Memory B cell (primary cell): Measurements from ENCODE around the gene CZIB.
"Not testable (repeated sequence)": the region's sequence is repeated elsewhere in the genome, so short reads cannot be mapped to it uniquely, and the experiment has no call there.

Source experiments
- ATAC-seq: fragments of 150-1000 bp; cut with Tn5 transposase; 2 replicates; pipeline ENCODE4 v1.10.0; 2021; ENCODE audit warnings: low read depth, mild to moderate bottlenecking, moderate library complexity
- DNase-seq, 2 donors: peaks; one replicate each; pipeline ENCODE4 v3.0.0; 2022; ENCODE audit warnings: low spot score in 2 of 2
- H3K27ac Mint-ChIP-seq: one replicate; pipeline ENCODE4 v1.8.0; 2022; ENCODE audit warnings: mild to moderate bottlenecking, moderate library complexity, mixed read lengths
- H3K27me3 Mint-ChIP-seq: one replicate; pipeline ENCODE4 v1.8.0; 2022; ENCODE audit warnings: mixed read lengths
- H3K36me3 Mint-ChIP-seq: one replicate; pipeline ENCODE4 v1.8.0; 2022; ENCODE audit warnings: mild to moderate bottlenecking, mixed read lengths
- H3K4me1 Mint-ChIP-seq: one replicate; pipeline ENCODE4 v1.8.0; 2022; ENCODE audit warnings: mixed read lengths
- H3K4me3 Mint-ChIP-seq: one replicate; pipeline ENCODE4 v1.8.0; 2022; ENCODE audit warnings: mild to moderate bottlenecking, moderate library complexity, mixed read lengths
- H3K9me3 Mint-ChIP-seq: one replicate; pipeline ENCODE4 v1.8.0; 2022; ENCODE audit warnings: mixed read lengths

CZIB gene

GRCh38 chr1:53210954-53211353 is 9.5 kb downstream of the CZIB start:
- Mint-ChIP-seq H3K4me3 (no peak overlapping the region), H3K36me3 (peaks cover 46% of the 10 kb centered on the region), H3K27me3 (no peaks in the 10 kb centered on the region), H3K4me1 (no peaks in the 10 kb centered on the region), H3K9me3 (peaks cover 4% of the 10 kb centered on the region), H3K27ac (no peak overlapping the region)
- ATAC-seq (no peak), DNase-seq (no peak)

- Mint-ChIP-seq H3K9me3 (peaks cover 4% of the 10 kb centered on the region), H3K4me3 (no peak overlapping the region), H3K27ac (no peak overlapping the region), H3K36me3 (peaks cover 49% of the 10 kb centered on the region), H3K4me1 (no peaks in the 10 kb centered on the region), H3K27me3 (no peaks in the 10 kb centered on the region)
- ATAC-seq (no peak), DNase-seq (no peak)
Observed at GRCh38 chr1:53210352-53210751, 10.1 kb downstream of the CZIB start.

- H3K27me3 Mint-ChIP-seq: no peaks in the 10 kb centered on the region
- H3K4me1 Mint-ChIP-seq: peaks cover 3% of the 10 kb centered on the region
- ATAC-seq (no peak), DNase-seq (no peak)
- H3K4me3 Mint-ChIP-seq: no peak overlapping the region
- H3K36me3 Mint-ChIP-seq: peaks cover 67% of the 10 kb centered on the region
- peaks cover 10% of the 10 kb centered on the region for H3K9me3 Mint-ChIP-seq
- H3K27ac Mint-ChIP-seq: no peak overlapping the region
Observed at GRCh38 chr1:53207726-53208125, 12.7 kb downstream of the CZIB start.

DNA sequence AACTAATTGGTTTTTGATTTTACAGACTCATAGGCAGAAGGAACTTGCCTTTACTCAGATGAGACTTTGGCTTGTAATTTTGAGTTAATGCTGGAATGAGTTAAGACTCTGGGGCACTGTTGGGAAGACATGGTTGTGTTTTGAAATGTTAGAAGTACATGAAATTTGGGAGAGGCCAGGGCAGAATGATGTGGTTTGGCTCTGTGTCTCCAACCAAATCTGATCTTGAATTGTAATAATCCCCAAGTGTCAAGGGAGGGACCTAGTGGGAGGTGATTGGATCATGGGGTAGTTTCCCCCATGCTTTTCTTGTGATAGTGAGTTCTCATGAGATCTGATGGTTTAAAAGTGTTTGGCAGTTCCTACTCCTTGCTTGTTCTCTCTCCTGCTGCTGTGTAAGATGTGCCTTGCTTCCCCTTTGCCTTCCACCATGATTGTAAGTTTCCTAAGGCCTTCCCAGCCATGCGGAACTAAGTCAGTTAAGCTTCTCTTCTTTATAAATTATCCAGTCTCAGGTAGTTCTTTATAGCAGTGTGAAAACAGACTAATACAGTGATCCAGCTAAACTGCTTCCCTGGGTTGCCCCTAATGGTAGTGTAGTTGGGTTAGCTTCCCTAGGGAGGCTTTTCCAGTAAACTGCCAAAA is 13.6 kb downstream of the CZIB start:
- DNase-seq: no peak
- peaks cover 3% of the 10 kb centered on the region for H3K4me1 Mint-ChIP-seq
- H3K36me3 Mint-ChIP-seq: peaks cover 65% of the 10 kb centered on the region
- no peak overlapping the region for H3K27ac Mint-ChIP-seq
- no peak for ATAC-seq
- H3K9me3 Mint-ChIP-seq: peaks cover 10% of the 10 kb centered on the region
- H3K4me3 Mint-ChIP-seq: no peak overlapping the region
- no peaks in the 10 kb centered on the region for H3K27me3 Mint-ChIP-seq

DNA sequence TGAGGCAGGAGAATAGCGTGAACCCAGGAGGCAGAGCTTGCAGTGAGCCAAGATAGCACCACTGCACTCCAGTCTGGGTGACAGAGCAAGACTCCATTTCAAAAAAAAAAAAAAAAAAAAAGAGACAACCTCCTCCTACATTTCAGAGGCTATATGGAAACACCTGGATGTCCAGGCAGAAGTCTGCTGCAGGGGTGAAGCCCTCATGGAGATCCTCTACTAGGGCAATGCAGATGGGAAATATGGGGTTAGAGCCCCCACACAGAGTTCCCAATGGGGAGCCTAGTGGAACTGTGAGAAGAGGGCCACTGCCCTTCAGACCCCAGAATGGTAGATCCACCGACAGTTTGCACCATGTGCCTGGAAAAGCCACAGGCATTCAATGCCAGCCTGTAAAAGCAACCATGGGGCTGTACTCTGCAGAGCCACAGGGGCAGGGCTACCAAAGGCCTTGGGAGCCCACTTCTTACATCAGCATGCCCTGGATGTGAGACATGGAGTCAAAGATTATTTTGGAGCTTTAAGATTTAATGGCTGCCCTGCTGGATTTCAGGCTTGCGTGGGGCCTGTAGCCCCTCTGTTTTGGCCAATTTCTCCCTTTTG is 14.2 kb downstream of the CZIB start:
- peaks cover 62% of the 10 kb centered on the region for H3K36me3 Mint-ChIP-seq
- H3K27ac Mint-ChIP-seq, ATAC-seq, DNase-seq, H3K27me3 Mint-ChIP-seq, H3K4me3 Mint-ChIP-seq, H3K4me1 Mint-ChIP-seq: not testable (repeated sequence)
- H3K9me3 Mint-ChIP-seq: peaks cover 10% of the 10 kb centered on the region

GRCh38 chr1:53205496-53205895 is 14.9 kb downstream of the CZIB start:
- H3K4me3 Mint-ChIP-seq, ATAC-seq, DNase-seq, H3K4me1 Mint-ChIP-seq, H3K27me3 Mint-ChIP-seq, H3K27ac Mint-ChIP-seq: not testable (repeated sequence)
- H3K36me3 Mint-ChIP-seq: peaks cover 63% of the 10 kb centered on the region
- H3K9me3 Mint-ChIP-seq: peaks cover 10% of the 10 kb centered on the region

GRCh38 chr1:53203466-53203865 is 17.0 kb downstream of the CZIB start:
- Mint-ChIP-seq H3K4me3 (no peak overlapping the region), H3K27ac (no peak overlapping the region), H3K9me3 (peaks cover 10% of the 10 kb centered on the region)

GRCh38 chr1:53198241-53198651 is 22.2 kb downstream of the CZIB start:
- H3K36me3 Mint-ChIP-seq: peaks cover 18% of the 10 kb centered on the region
- no peaks in the 10 kb centered on the region for H3K9me3 Mint-ChIP-seq

More at GRCh38 chr1:53203466-53203865, 17.0 kb downstream of the CZIB start:
- H3K4me1 Mint-ChIP-seq: peaks cover 3% of the 10 kb centered on the region
- H3K27me3 Mint-ChIP-seq: no peaks in the 10 kb centered on the region
- peaks cover 50% of the 10 kb centered on the region for H3K36me3 Mint-ChIP-seq
- ATAC-seq: no peak
- no peak for DNase-seq

DNA sequence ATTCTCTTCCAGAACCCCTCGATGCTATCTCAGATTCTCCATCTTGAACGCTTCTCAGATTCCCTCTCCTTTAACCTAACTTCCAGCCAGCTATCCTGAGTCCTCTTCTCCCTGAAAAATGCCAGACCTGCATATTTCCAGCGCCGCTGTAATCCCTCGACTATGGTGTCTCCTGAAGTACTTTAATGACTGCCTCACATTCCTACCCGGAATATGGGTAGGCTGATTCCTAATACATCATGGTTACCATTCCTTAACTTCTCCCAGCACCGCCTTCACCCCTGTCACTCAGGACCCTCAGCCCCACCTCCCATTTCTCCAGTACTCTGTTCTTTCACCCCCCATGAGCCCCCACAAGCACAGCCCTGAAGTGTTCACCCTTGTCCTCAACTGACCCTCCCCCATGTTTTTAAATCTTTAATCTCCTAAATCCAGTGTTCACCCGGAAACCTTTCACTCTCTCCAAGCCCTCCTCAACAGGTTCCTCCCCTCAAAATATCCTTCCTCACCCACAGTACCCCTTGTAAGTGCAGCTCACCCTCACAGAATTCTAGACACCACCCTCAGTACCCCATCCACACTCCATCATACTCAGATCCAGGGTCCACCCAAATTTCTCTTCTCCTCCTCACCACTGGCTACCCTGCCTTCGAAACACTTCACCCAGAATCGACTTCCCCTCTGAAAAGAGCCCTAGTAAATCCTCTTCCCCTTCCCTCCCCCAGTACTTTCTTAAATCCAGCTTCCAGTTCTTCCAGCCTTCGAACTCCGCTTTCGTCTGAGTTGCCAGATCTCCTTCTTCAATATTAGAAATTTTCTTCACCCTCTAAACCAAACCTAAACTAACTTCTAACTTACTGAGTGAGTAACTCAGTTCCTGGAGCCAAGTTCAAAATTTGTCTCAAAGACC is 22.9 kb downstream of the CZIB start:
- ATAC-seq (no peak), DNase-seq (no peak)
- H3K4me3 Mint-ChIP-seq: peak overlapping the region; percentile 83
- peaks cover 13% of the 10 kb centered on the region for H3K4me1 Mint-ChIP-seq
- H3K27me3 Mint-ChIP-seq: no peaks in the 10 kb centered on the region
- peaks cover 11% of the 10 kb centered on the region for H3K36me3 Mint-ChIP-seq
- peak overlapping the region; percentile 88 for H3K27ac Mint-ChIP-seq
- H3K9me3 Mint-ChIP-seq: no peaks in the 10 kb centered on the region

More at GRCh38 chr1:53198241-53198651, 22.2 kb downstream of the CZIB start:
- H3K4me1 Mint-ChIP-seq: peaks cover 13% of the 10 kb centered on the region
- no peaks in the 10 kb centered on the region for H3K27me3 Mint-ChIP-seq
- peak overlapping the region; percentile 83 for H3K4me3 Mint-ChIP-seq
- DNase-seq (no peak), ATAC-seq (no peak)
- peak overlapping the region; percentile 88 for H3K27ac Mint-ChIP-seq

DNA sequence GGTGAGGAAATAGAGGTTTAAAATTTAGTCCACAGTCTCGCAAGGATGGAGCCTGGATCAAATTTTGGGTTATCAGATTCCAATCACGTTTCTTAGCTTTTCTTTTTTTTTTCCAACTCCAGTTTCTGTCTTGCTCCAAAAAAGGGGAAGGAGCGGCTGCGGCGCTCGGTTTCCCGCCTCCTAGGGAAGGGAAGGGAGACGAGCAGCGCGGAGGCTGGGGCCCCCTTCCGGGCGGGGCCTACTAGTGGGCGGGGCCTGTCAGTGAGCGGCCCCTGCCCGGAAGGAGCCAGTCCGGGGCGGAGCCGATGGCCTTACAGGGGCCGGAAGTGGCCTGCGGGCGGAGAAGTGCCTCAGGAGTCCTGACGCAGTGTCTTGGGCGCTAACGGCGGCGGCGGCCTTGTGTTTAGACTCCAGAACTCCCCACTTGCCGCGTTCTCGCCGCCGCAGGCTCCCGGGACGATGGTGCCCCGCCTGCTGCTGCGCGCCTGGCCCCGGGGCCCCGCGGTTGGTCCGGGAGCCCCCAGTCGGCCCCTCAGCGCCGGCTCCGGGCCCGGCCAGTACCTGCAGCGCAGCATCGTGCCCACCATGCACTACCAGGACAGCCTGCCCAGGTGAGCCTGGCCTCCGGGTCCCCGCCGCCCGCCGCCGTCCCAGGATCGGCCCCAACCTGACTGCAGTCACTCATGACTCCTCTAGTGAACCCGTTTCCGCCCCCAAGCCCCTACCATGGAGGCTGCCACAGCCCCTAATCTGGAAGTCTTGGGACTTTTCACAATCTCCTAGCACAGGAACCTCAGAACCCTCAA is 23.7 kb downstream of the CZIB start, which contains the start of gene CPT2:
TSS of gene CPT2 (plus strand) at position 340 of the 806 bp plus-strand sequence. CDS start at position 460, 120 bp downstream.
- Mint-ChIP-seq H3K4me1 (peaks cover 13% of the 10 kb centered on the region), H3K27me3 (no peaks in the 10 kb centered on the region), H3K36me3 (peaks cover 11% of the 10 kb centered on the region), H3K9me3 (peaks cover 2% of the 10 kb centered on the region), H3K4me3 (peak within 1 kb of the TSS; percentile 83), H3K27ac (peak within 1 kb of the TSS; percentile 88)
- DNase-seq: peak; percentile 67 to 74
- peak; percentile 97 for ATAC-seq

DNA sequence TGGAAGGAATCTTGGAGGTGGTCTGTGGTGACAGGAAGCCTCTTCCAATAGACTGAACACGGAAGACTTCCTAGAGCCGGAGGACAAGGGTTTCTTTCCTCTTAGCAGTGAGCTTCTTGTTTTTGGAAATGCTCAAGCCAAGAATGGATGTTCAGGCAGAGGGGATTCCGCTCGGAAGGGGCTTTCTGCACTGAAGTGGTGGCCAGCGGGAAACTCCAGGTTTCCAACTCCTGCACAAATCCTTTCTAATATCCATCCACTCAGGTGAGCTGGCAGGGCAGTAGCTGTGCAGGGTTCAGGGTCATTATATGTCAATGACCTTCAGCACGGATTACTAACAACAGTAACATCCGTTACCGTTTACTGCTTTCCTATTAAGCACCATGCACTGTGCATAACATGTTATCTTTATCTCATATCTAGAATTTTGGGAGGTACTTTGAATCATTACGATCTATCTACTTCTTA is 24.4 kb downstream of the CZIB start:
- no peaks in the 10 kb centered on the region for H3K27me3 Mint-ChIP-seq
- no peak for DNase-seq

GRCh38 chr1:53195246-53196016 is 25.0 kb downstream of the CZIB start:
- peaks cover 2% of the 10 kb centered on the region for H3K9me3 Mint-ChIP-seq
- peak overlapping the region; percentile 48 for H3K4me3 Mint-ChIP-seq
- H3K36me3 Mint-ChIP-seq: peaks cover 7% of the 10 kb centered on the region
- ATAC-seq: no peak
- DNase-seq: no peak
- H3K27ac Mint-ChIP-seq: no peak overlapping the region
- H3K4me1 Mint-ChIP-seq: peaks cover 13% of the 10 kb centered on the region
- H3K27me3 Mint-ChIP-seq: no peaks in the 10 kb centered on the region

More for the DNA sequence above, 24.4 kb downstream of the CZIB start:
- Mint-ChIP-seq H3K9me3 (peaks cover 2% of the 10 kb centered on the region), H3K4me3 (peak overlapping the region; percentile 83), H3K36me3 (peaks cover 10% of the 10 kb centered on the region), H3K27ac (peak overlapping the region; percentile 88), H3K4me1 (peaks cover 13% of the 10 kb centered on the region)
- peak; percentile 21 for ATAC-seq

- DNase-seq: no peak
- Mint-ChIP-seq H3K36me3 (no peaks in the 10 kb centered on the region), H3K27ac (no peak overlapping the region), H3K27me3 (peaks cover 7% of the 10 kb centered on the region), H3K4me1 (no peaks in the 10 kb centered on the region), H3K4me3 (no peak overlapping the region), H3K9me3 (peaks cover 2% of the 10 kb centered on the region)
- ATAC-seq: no peak
Observed at GRCh38 chr1:53190210-53190611, 30.2 kb downstream of the CZIB start.
